Measurements from ENCODE around the gene SAMD14. TPM values are rescaled to one million over a fixed set of nuclear protein-coding genes. Genes with fewer than 3 reads are reported as not detected.

The SAMD14 gene
- total and polyA plus RNA-seq, 2 of the 4 experiments (the other 2 are of a cell fraction): 1.4 to 6.2 TPM

DNA sequence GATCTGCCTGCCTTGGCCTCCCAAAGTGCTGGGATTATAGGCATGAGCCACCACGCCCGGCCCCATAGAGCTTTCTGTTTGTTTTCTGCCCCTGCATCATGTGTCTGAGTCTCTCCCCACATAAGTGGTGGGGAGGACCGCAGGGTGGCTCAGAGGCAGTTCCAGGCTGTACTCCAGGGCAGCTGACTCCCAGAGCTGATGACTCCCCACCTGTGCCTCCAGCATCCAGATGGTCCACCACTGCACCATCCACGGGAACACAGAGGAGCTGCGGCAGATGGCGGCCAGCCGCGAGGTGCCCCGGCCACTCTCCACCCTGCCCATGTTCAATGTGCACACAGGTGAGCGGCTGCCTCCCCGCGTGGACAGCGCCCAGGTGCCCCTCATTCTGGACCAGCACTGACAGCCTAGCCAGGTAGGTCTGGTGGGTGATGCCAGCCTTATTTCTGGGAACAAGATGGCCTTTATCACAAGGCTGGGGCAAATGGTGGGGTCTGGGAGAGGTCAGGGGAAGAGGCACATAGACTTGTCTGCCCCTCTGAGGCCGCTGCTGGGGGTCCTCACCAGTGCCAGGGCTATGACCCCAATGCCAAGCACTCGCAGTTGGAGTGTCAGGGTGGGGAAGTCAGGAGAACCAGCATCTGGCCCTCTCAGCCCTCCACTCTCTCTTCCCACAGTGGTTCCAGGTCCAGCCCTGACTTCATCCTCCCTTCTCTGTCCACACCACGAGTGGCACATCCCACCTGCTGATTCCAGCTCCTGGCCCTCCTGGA lies 45.3 kb upstream of the SAMD14 start (continued):
- no peak for TF ChIP-seq MXI1 (IDR thresholded peaks at IDR 0.05; ENCODE audit: borderline replicate concordance, low read depth, low read length)
- no peak for TF ChIP-seq NFE2L2 (IDR thresholded peaks at IDR 0.05; ENCODE audit: low read depth, low read length)

DNA sequence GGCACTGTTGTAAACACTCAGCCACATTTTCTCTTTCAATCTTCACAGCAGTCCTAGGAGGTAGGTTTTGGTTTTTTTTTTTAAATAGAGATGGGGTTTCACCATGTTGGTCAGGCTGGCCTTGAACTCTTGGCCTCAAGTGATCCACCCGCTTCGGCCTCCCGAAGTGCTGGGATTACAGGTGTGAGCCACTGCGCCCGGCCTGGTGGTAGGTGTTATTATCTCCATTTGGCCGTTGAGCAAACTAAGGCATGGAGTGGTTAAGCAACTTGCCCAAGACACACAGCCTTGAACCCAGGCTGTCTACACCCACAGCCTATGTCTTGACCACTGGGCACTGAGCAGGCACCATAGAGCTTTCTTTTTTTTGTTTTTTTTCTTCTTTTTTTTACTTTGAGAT lies 44.5 kb upstream of the SAMD14 start:
- H4K5ac ChIP-seq (ENCODE audit: low read depth, low read length): no peak overlapping the region
- TF ChIP-seq RAD21 (IDR thresholded peaks at IDR 0.05; ENCODE audit: low read length) (no peak), POLR2A (IDR thresholded peaks at IDR 0.05; ENCODE audit: low read depth, low read length) (no peak), MAZ (IDR thresholded peaks at IDR 0.05; ENCODE audit: borderline replicate concordance, low read depth, low read length) (no peak), RCOR1 (IDR thresholded peaks at IDR 0.05; ENCODE audit: insufficient replicate concordance, low read length) (no peak), FOS (IDR thresholded peaks at IDR 0.05; ENCODE audit: low read depth, low read length) (no peak), MXI1 (IDR thresholded peaks at IDR 0.05; ENCODE audit: borderline replicate concordance, low read depth, low read length) (no peak), NFE2L2 (IDR thresholded peaks at IDR 0.05; ENCODE audit: low read depth, low read length) (no peak), MAFK (IDR thresholded peaks at IDR 0.05; ENCODE audit: low read depth, low read length) (no peak)
- TF ChIP-seq, protein P1, sequence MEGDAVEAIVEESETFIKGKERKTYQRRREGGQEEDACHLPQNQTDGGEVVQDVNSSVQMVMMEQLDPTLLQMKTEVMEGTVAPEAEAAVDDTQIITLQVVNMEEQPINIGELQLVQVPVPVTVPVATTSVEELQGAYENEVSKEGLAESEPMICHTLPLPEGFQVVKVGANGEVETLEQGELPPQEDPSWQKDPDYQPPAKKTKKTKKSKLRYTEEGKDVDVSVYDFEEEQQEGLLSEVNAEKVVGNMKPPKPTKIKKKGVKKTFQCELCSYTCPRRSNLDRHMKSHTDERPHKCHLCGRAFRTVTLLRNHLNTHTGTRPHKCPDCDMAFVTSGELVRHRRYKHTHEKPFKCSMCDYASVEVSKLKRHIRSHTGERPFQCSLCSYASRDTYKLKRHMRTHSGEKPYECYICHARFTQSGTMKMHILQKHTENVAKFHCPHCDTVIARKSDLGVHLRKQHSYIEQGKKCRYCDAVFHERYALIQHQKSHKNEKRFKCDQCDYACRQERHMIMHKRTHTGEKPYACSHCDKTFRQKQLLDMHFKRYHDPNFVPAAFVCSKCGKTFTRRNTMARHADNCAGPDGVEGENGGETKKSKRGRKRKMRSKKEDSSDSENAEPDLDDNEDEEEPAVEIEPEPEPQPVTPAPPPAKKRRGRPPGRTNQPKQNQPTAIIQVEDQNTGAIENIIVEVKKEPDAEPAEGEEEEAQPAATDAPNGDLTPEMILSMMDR (conservative IDR thresholded peaks at IDR 0.05; ENCODE audit: low read depth, low read length): no peak
- TF ChIP-seq, protein P2, sequence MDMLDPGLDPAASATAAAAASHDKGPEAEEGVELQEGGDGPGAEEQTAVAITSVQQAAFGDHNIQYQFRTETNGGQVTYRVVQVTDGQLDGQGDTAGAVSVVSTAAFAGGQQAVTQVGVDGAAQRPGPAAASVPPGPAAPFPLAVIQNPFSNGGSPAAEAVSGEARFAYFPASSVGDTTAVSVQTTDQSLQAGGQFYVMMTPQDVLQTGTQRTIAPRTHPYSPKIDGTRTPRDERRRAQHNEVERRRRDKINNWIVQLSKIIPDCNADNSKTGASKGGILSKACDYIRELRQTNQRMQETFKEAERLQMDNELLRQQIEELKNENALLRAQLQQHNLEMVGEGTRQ (IDR thresholded peaks at IDR 0.05; ENCODE audit: low read depth, low read length): no peak
- TF ChIP-seq, protein P3, sequence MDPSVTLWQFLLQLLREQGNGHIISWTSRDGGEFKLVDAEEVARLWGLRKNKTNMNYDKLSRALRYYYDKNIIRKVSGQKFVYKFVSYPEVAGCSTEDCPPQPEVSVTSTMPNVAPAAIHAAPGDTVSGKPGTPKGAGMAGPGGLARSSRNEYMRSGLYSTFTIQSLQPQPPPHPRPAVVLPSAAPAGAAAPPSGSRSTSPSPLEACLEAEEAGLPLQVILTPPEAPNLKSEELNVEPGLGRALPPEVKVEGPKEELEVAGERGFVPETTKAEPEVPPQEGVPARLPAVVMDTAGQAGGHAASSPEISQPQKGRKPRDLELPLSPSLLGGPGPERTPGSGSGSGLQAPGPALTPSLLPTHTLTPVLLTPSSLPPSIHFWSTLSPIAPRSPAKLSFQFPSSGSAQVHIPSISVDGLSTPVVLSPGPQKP (IDR thresholded peaks at IDR 0.05; ENCODE audit: borderline replicate concordance, low read depth, low read length): no peak

More for the DNA sequence above, 44.5 kb upstream of the SAMD14 start:
- 0 out of 2 replicates have a peak overlapping the region, but pooled peaks have one; percentile 28 for H3K14ac ChIP-seq (replicated peaks; ENCODE audit: low read depth, low read length)
- no peak overlapping the region; a peak in 1 of 4 replicates for H4K8ac ChIP-seq (ENCODE audit: low read depth in 2 of 2, low read length in 2 of 2)
- peaks cover 34% of the 10 kb centered on the region for H3K4me1 ChIP-seq (ENCODE audit: control insufficient read depth, insufficient read depth, low read length)
- no peaks in the 10 kb centered on the region for H3K9me3 ChIP-seq (ENCODE audit: control insufficient read depth, insufficient read depth, low read length)
- H3K4me3 ChIP-seq (ENCODE audit: insufficient read depth, low read depth, low read length): no peak overlapping the region
- peaks cover 7% of the 10 kb centered on the region for H4K20me1 ChIP-seq (ENCODE audit: insufficient read depth, low read length)
- dilution Hi-C loops (cut with HindIII; ENCODE audit: low sequenced_read_pairs, unreplicated experiment) (no loop called here), in situ Hi-C loops (cut with MboI; ENCODE audit: low sequenced_read_pairs) (loop anchor here (10.0 kb wide), 1 partner anchor 110 kb away; no protein-coding TSS in a partner anchor), intact Hi-C loops (cut with micrococcal nuclease) (no loop called here)
- H3K4me2 ChIP-seq (ENCODE audit: low read depth, low read length): no peak overlapping the region
- H3K27me3 ChIP-seq (ENCODE audit: control insufficient read depth, insufficient read depth, low read length): no peaks in the 10 kb centered on the region
- CTCF ChIA-PET: interaction anchor here (1.7 kb wide), 1 partner anchor 13 kb away, joined by 6 read pairs; no protein-coding TSS in a partner anchor
- H3K4ac ChIP-seq (ENCODE audit: low read depth, low read length): peak overlapping the region; percentile 92
- no peak overlapping the region for H2AFZ ChIP-seq (replicated peaks; ENCODE audit: low read length, poor library complexity)
- peak overlapping the region; percentile 76; the same call in 1 of the 2 replicates for H3K27ac ChIP-seq (ENCODE audit: insufficient read depth, low read length)
- no peak overlapping the region for H3K56ac ChIP-seq (ENCODE audit: extremely low read depth, insufficient read depth, low read length)
- ATAC-seq (ENCODE audit: low read depth) (no peak), DNase-seq (no peak)
- H3K9me1 ChIP-seq (ENCODE audit: insufficient read depth, low read length): peaks cover 23% of the 10 kb centered on the region
- no peak overlapping the region for H3K9ac ChIP-seq (ENCODE audit: low read depth, low read length)
- H2BK20ac ChIP-seq (ENCODE audit: low read depth, low read length): no peak overlapping the region; the same call in 1 of the 2 replicates
- H2BK15ac ChIP-seq (ENCODE audit: low read depth, low read length): peak overlapping the region; percentile 45; the same call in 1 of the 3 replicates
- no peak overlapping the region for H3K18ac ChIP-seq (ENCODE audit: low read depth, low read length)
- H2BK120ac ChIP-seq (ENCODE audit: low read depth, low read length): peak overlapping the region; percentile 60; the same call in 1 of the 2 replicates
- POLR2A ChIA-PET (ENCODE audit: unreplicated experiment): interaction anchor here (0.6 to 1.6 kb wide), 5 partner anchors 23 to 124 kb away, joined by 3 to 12 read pairs (median 4); no protein-coding TSS in a partner anchor
- H2AK5ac ChIP-seq (ENCODE audit: low read depth, low read length): peak overlapping the region; percentile 77
- peaks cover 17 to 38% of the 10 kb centered on the region in 2 experiments; a peak in 3 of 4 replicates for H3K79me1 ChIP-seq (ENCODE audit: low read depth in 1 of 2, low read length in 2 of 2)
- H2AK9ac ChIP-seq (replicated peaks; ENCODE audit: low read depth, low read length, poor library complexity): no peak overlapping the region
- peak overlapping the region; percentile 92 for H2BK5ac ChIP-seq (ENCODE audit: low read depth, low read length, poor library complexity, severe bottlenecking)
- H3K36me3 ChIP-seq (ENCODE audit: control insufficient read depth, insufficient read depth, low read length): peaks cover 11% of the 10 kb centered on the region
- no CpG with 5 or more reads among the region's 6 CpGs for WGBS, 2 experiments (ENCODE audit: extremely low coverage in 2 of 2, insufficient read length in 1 of 2)
- H4K91ac ChIP-seq (ENCODE audit: insufficient read depth, low read depth, low read length): peak overlapping the region; percentile 9; the same call in 1 of the 2 replicates
- BruUV-seq (replicated peaks): no TSS peak
- H3K23ac ChIP-seq (ENCODE audit: low read depth, low read length): no peak overlapping the region
